Measurements from ENCODE around the gene ABHD2. TPM values are rescaled to one million over a fixed set of nuclear protein-coding genes. Genes with fewer than 3 reads are reported as not detected.

ABHD2 gene
- total and polyA plus RNA-seq, 9 donors, result 17.0 to 107 (median 89.5) TPM

- H3K27me3 ChIP-seq, result no peaks in the 10 kb centered on the region
- H3K27ac ChIP-seq, result no peak overlapping the region
- H3K4me3 ChIP-seq, result no peak overlapping the region
- WGBS, 3 donors, result 57 to 70% (median 66%) methylated on average over 1 of the region's 1 CpG
- TF ChIP-seq POLR2A (IDR thresholded peaks at IDR 0.05), result no peak
- no peak for TF ChIP-seq CTCF (IDR thresholded peaks at IDR 0.05)
- intact Hi-C loops (cut with DNase I), result no loop called here
- no peak for DNase-seq
- H3K4me1 ChIP-seq (ENCODE audit: insufficient read depth), result peaks cover 6% of the 10 kb centered on the region
- no peaks in the 10 kb centered on the region for H3K36me3 ChIP-seq
- H3K9me3 ChIP-seq, result no peaks in the 10 kb centered on the region
Measured at GRCh38 chr15:89112341-89112971, 24.2 kb downstream of the ABHD2 start.

DNA sequence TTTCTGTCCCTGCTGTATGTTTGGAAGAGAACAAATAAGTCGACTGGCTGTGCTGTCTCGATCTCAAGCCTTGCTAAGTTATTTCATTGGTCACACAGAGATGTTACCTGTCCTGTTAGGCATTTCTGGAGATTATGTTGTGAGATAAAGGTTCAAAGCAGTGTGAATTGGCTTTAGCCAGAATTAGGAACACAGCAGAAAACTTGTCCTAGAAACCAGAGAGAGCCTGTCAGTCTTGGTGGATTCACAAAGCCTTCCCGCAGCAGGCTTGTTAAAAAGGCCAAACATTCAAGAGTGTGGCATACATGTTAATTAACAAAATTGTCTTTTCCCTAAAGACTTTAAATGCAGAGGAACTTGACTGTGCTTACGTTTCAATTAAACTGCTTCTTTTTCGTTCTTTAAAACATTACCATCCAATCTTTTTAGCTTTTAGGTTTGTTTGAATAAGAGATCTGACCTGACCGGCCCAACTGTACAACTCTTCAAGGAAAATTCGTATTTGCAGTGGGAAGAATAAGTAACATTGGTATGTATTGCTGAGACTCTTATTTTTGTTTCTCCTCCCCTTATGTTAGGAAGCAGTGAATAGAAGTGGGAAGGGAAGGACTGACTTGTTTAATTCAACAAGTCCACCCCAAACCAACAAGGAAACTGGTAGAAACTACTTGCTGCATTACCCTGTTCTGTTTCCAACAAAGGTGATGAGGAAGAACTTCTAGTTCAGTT lies 25.2 kb downstream of the ABHD2 start:
- TF ChIP-seq CTCF (IDR thresholded peaks at IDR 0.05) (no peak), EP300 (IDR thresholded peaks at IDR 0.05) (no peak), POLR2A (IDR thresholded peaks at IDR 0.05) (no peak)
- H3K9me3 ChIP-seq, result no peaks in the 10 kb centered on the region
- H3K36me3 ChIP-seq, result no peaks in the 10 kb centered on the region
- H3K4me1 ChIP-seq (ENCODE audit: insufficient read depth), result peaks cover 6% of the 10 kb centered on the region
- intact Hi-C loops (cut with DNase I), result no loop called here
- no peaks in the 10 kb centered on the region for H3K27me3 ChIP-seq
- no peak for DNase-seq
- WGBS, 3 donors, result 86 to 92% (median 88%) methylated on average over 7 of the region's 7 CpGs
- no peak overlapping the region for H3K27ac ChIP-seq
- no peak overlapping the region for H3K4me3 ChIP-seq

GRCh38 chr15:89114990-89115389 lies 26.7 kb downstream of the ABHD2 start:
- Histone ChIP-seq H3K27me3 (no peaks in the 10 kb centered on the region), H3K27ac (peak overlapping the region in 1 of 2 donors; percentile 12), H3K9me3 (no peaks in the 10 kb centered on the region), H3K4me3 (no peak overlapping the region), H3K36me3 (no peaks in the 10 kb centered on the region), H3K4me1 (ENCODE audit: insufficient read depth) (peaks cover 6% of the 10 kb centered on the region)
- intact Hi-C loops (cut with DNase I), result no loop called here
- TF ChIP-seq CTCF (IDR thresholded peaks at IDR 0.05), result no peak
- no peak for TF ChIP-seq EP300 (IDR thresholded peaks at IDR 0.05)
- no peak for TF ChIP-seq POLR2A (IDR thresholded peaks at IDR 0.05)
- peak in 3 of 5 donors; percentile 54 to 74 (median 66) for DNase-seq
- 8 to 19% (median 11%) methylated on average over 3 of the region's 3 CpGs for WGBS, 3 donors

GRCh38 chr15:89115547-89115946 lies 27.3 kb downstream of the ABHD2 start:
- intact Hi-C loops (cut with DNase I), result no loop called here
- H3K4me3 ChIP-seq, result no peak overlapping the region
- H3K27ac ChIP-seq, result peak overlapping the region in 1 of 2 donors; percentile 22
- no peaks in the 10 kb centered on the region for H3K9me3 ChIP-seq
- 36 to 50% (median 36%) methylated on average over 5 of the region's 5 CpGs for WGBS, 3 donors
- H3K27me3 ChIP-seq, result no peaks in the 10 kb centered on the region
- no peak for TF ChIP-seq CTCF (IDR thresholded peaks at IDR 0.05)
- no peak for TF ChIP-seq EP300 (IDR thresholded peaks at IDR 0.05)
- TF ChIP-seq POLR2A (IDR thresholded peaks at IDR 0.05), result no peak
- peaks cover 6% of the 10 kb centered on the region for H3K4me1 ChIP-seq (ENCODE audit: insufficient read depth)
- H3K36me3 ChIP-seq, result no peaks in the 10 kb centered on the region
- DNase-seq, result no peak

Measured in ovary (tissue), 9 donors.